Measurements from ENCODE around the gene ENTPD5. TPM values are rescaled to one million over a fixed set of nuclear protein-coding genes. Genes with fewer than 3 reads are reported as not detected.

ENTPD5 gene
- total RNA-seq, 6 experiments from 2014 or later: 9.0 to 11.7 (median 9.7) TPM

DNA sequence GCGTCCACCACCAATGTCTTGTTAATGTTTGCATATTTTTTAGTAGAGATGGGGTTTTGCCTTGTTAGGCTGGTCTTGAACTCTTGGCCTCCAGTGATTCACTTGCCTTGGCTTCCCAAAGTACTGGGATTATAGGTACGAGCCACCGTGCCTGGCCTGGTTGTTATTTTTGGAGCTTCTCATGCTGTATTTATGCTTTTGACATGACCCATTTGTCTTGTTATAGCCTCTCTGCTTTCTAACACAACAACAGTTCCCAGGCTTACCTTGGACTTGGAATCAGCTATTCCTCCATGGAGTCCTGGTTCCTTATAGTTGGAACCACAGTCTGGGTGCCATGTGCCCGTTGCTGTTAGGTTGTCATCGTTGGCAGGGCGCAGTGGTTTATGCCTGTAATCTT is 102.8 kb downstream of the ENTPD5 start:
- H3K27ac Mint-ChIP-seq: no peak overlapping the region
- no peak overlapping the region for H3K4me3 Mint-ChIP-seq
- H3K4me1 Mint-ChIP-seq (ENCODE audit: low read depth): peaks cover 30% of the 10 kb centered on the region
- H3K36me3 Mint-ChIP-seq (ENCODE audit: low read depth): peaks cover 29% of the 10 kb centered on the region
- no peaks in the 10 kb centered on the region for H3K9me3 Mint-ChIP-seq
- no peak for DNase-seq
- TF ChIP-seq, protein P1, sequence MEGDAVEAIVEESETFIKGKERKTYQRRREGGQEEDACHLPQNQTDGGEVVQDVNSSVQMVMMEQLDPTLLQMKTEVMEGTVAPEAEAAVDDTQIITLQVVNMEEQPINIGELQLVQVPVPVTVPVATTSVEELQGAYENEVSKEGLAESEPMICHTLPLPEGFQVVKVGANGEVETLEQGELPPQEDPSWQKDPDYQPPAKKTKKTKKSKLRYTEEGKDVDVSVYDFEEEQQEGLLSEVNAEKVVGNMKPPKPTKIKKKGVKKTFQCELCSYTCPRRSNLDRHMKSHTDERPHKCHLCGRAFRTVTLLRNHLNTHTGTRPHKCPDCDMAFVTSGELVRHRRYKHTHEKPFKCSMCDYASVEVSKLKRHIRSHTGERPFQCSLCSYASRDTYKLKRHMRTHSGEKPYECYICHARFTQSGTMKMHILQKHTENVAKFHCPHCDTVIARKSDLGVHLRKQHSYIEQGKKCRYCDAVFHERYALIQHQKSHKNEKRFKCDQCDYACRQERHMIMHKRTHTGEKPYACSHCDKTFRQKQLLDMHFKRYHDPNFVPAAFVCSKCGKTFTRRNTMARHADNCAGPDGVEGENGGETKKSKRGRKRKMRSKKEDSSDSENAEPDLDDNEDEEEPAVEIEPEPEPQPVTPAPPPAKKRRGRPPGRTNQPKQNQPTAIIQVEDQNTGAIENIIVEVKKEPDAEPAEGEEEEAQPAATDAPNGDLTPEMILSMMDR (IDR thresholded peaks at IDR 0.05): no peak
- H3K27me3 Mint-ChIP-seq (ENCODE audit: insufficient read depth): no peaks in the 10 kb centered on the region

DNA sequence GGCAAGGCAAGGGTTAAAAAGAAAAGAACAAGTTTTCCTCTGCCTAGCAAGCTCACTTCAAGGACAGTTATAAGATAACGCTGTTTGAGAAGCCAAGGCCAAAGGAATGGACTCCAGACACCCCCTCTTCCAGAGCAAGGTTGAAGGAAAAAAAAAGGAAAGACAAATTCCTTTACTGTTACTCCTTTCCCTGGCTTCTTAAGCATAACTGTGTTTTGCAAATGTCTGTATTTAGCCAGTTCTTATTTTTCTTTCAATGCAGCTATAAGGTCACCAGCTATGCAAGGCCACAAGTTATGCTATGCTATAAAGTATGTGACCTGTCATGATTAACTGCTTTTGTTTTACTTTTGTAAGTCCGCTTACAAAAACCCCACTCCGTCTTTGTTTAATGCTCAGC is 105.8 kb downstream of the ENTPD5 start:
- DNase-seq: no peak
- TF ChIP-seq, protein P1 (IDR thresholded peaks at IDR 0.05): no peak
- H3K4me3 Mint-ChIP-seq: no peak overlapping the region

DNA sequence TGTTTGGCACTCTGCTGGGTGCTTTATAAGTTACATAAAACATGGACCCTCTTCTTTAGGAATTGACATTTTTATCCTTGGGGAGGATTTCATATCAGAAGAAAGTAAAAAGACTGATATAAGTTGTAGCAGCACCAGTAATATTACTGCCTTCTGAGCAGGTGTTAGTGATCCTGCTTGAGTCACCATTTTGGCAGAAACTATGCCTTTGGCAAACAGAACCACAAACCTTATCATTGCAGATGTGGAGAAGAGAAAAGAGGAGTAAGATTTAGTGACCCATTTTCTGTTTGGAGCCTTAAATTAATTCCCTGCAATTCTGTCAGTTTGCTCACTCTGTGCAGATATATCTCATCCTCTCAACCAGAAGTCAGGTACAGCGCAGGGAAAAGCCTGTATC is 109.4 kb downstream of the ENTPD5 start:
- no peak overlapping the region for H3K27ac Mint-ChIP-seq
- TF ChIP-seq, protein P1 (IDR thresholded peaks at IDR 0.05): no peak
- peaks cover 12% of the 10 kb centered on the region; the same call in 1 of the 2 replicates for H3K4me1 Mint-ChIP-seq (ENCODE audit: low read depth)
- H3K36me3 Mint-ChIP-seq (ENCODE audit: low read depth): peaks cover 63% of the 10 kb centered on the region
- no peak overlapping the region for H3K4me3 Mint-ChIP-seq
- no peak for DNase-seq
- no peaks in the 10 kb centered on the region for H3K9me3 Mint-ChIP-seq
- H3K27me3 Mint-ChIP-seq (ENCODE audit: insufficient read depth): no peaks in the 10 kb centered on the region

More for the DNA sequence above, 105.8 kb downstream of the ENTPD5 start:
- Mint-ChIP-seq H3K9me3 (no peaks in the 10 kb centered on the region), H3K36me3 (ENCODE audit: low read depth) (peaks cover 51% of the 10 kb centered on the region), H3K27me3 (ENCODE audit: insufficient read depth) (no peaks in the 10 kb centered on the region), H3K27ac (no peak overlapping the region), H3K4me1 (ENCODE audit: low read depth) (peaks cover 30% of the 10 kb centered on the region)

Other genes starting within 250 kb of the ENTPD5 start
- 1 to 10 TPM; 4.2 to 7.5 (median 6.4) TPM for gene PTGR2, start 167.5 kb downstream of the ENTPD5 start, total RNA-seq (2021; fragmentation: NEBNext Ultra II Directional; extraction: Animal tissue kit (Norgen Biotek cat#: 25700))
- 10 to 100 TPM; 31.5 to 42.5 (median 35.0) TPM for gene ZNF410, start 132.4 kb downstream of the ENTPD5 start, total RNA-seq (2021; fragmentation: NEBNext Ultra II Directional; extraction: Animal tissue kit (Norgen Biotek cat#: 25700))
- 1 to 10 TPM; 3.5 to 4.3 (median 4.2) TPM for gene FAM161B, start 69.2 kb downstream of the ENTPD5 start, total RNA-seq (2021; fragmentation: NEBNext Ultra II Directional; extraction: Animal tissue kit (Norgen Biotek cat#: 25700))
- 10 to 100 TPM; 17.8 to 22.1 (median 20.7) TPM for gene COQ6, start 69.0 kb downstream of the ENTPD5 start, total RNA-seq (2021; fragmentation: NEBNext Ultra II Directional; extraction: Animal tissue kit (Norgen Biotek cat#: 25700))
- 1 to 10 TPM; 1.6 to 3.0 (median 2.4) TPM for gene BBOF1, start 61 bp upstream of the ENTPD5 start, total RNA-seq (2021; fragmentation: NEBNext Ultra II Directional; extraction: Animal tissue kit (Norgen Biotek cat#: 25700))
- 10 to 100 TPM; 13.3 to 17.7 (median 14.4) TPM for gene ALDH6A1, start 65.2 kb upstream of the ENTPD5 start, total RNA-seq (2021; fragmentation: NEBNext Ultra II Directional; extraction: Animal tissue kit (Norgen Biotek cat#: 25700))
- gene LIN52, start 65.7 kb upstream of the ENTPD5 start, total RNA-seq (2021; fragmentation: NEBNext Ultra II Directional; extraction: Animal tissue kit (Norgen Biotek cat#: 25700)): 10 to 100 TPM in 3 of 6 experiments, 1 to 10 TPM in 3; 9.8 to 12.1 (median 10.1) TPM
- not detected for gene VSX2, start 220.2 kb upstream of the ENTPD5 start, total RNA-seq (2021; fragmentation: NEBNext Ultra II Directional; extraction: Animal tissue kit (Norgen Biotek cat#: 25700))